Measurements from ENCODE around the gene SERTAD2. TPM values are rescaled to one million over a fixed set of nuclear protein-coding genes. Genes with fewer than 3 reads are reported as not detected.

The SERTAD2 gene
- total RNA-seq, 4 donors from 2014 or later = 1.8 to 29.5 (median 8.9) TPM

GRCh38 chr2:64665709-64666108, 12.0 kb upstream of the SERTAD2 start:
- no peaks in the 10 kb centered on the region for H3K4me1 ChIP-seq
- intact Hi-C loops (cut with DNase I; ENCODE audit: low total_unique reads) = no loop called here
- H3K9me3 ChIP-seq = no peaks in the 10 kb centered on the region
- DNase-seq = no peak
- no peaks in the 10 kb centered on the region for H3K27me3 ChIP-seq
- no peak for TF ChIP-seq CTCF (IDR thresholded peaks at IDR 0.05)
- no peak for TF ChIP-seq POLR2A (IDR thresholded peaks at IDR 0.05)
- H3K36me3 ChIP-seq = no peaks in the 10 kb centered on the region
- no peak overlapping the region for H3K4me3 ChIP-seq
- H3K27ac ChIP-seq = no peak overlapping the region

GRCh38 chr2:64663402-64663801, 9.7 kb upstream of the SERTAD2 start:
- no peak for TF ChIP-seq POLR2A (IDR thresholded peaks at IDR 0.05)
- no peak for TF ChIP-seq CTCF (IDR thresholded peaks at IDR 0.05)
- H3K9me3 ChIP-seq = no peaks in the 10 kb centered on the region
- intact Hi-C loops (cut with DNase I; ENCODE audit: low total_unique reads) = no loop called here

GRCh38 chr2:64661741-64662169, 8.0 kb upstream of the SERTAD2 start:
- Histone ChIP-seq H3K4me1 (no peaks in the 10 kb centered on the region), H3K27ac (no peak overlapping the region), H3K4me3 (no peak overlapping the region), H3K27me3 (no peaks in the 10 kb centered on the region), H3K36me3 (no peaks in the 10 kb centered on the region), H3K9me3 (no peaks in the 10 kb centered on the region)
- DNase-seq = no peak
- intact Hi-C loops (cut with DNase I; ENCODE audit: low total_unique reads) = no loop called here
- no peak for TF ChIP-seq CTCF (IDR thresholded peaks at IDR 0.05)
- TF ChIP-seq POLR2A (IDR thresholded peaks at IDR 0.05) = no peak

More at GRCh38 chr2:64663402-64663801, 9.7 kb upstream of the SERTAD2 start:
- no peaks in the 10 kb centered on the region for H3K36me3 ChIP-seq
- no peak overlapping the region for H3K4me3 ChIP-seq
- H3K27ac ChIP-seq = no peak overlapping the region
- no peaks in the 10 kb centered on the region for H3K4me1 ChIP-seq
- H3K27me3 ChIP-seq = no peaks in the 10 kb centered on the region
- DNase-seq = no peak

- TF ChIP-seq CTCF (IDR thresholded peaks at IDR 0.05) = no peak
- TF ChIP-seq POLR2A (IDR thresholded peaks at IDR 0.05) = no peak
- no peaks in the 10 kb centered on the region for H3K27me3 ChIP-seq
- H3K9me3 ChIP-seq = no peaks in the 10 kb centered on the region
- H3K27ac ChIP-seq = no peak overlapping the region
- no peak overlapping the region for H3K4me3 ChIP-seq
- no peak for DNase-seq
- intact Hi-C loops (cut with DNase I; ENCODE audit: low total_unique reads) = loop anchor here (10.0 kb wide), 1 partner anchor 106 kb away; no protein-coding TSS in a partner anchor
- H3K4me1 ChIP-seq = no peaks in the 10 kb centered on the region
- H3K36me3 ChIP-seq = no peaks in the 10 kb centered on the region
These were observed 5.5 kb upstream of the SERTAD2 start for GRCh38 chr2:64659252-64659651.

- Histone ChIP-seq H3K27ac (no peak overlapping the region), H3K4me3 (no peak overlapping the region), H3K4me1 (no peaks in the 10 kb centered on the region), H3K27me3 (no peaks in the 10 kb centered on the region), H3K36me3 (no peaks in the 10 kb centered on the region), H3K9me3 (no peaks in the 10 kb centered on the region)
- DNase-seq = no peak
- TF ChIP-seq POLR2A (IDR thresholded peaks at IDR 0.05) = no peak
- no peak for TF ChIP-seq CTCF (IDR thresholded peaks at IDR 0.05)
- intact Hi-C loops (cut with DNase I; ENCODE audit: low total_unique reads) = loop anchor here (10.0 kb wide), 1 partner anchor 107 kb away; no protein-coding TSS in a partner anchor
These were observed 4.6 kb upstream of the SERTAD2 start for GRCh38 chr2:64658269-64658668.
